ENCODE measurements around the gene PLEKHM2. TPM values are rescaled to one million over a fixed set of nuclear protein-coding genes. Genes with fewer than 3 reads are reported as not detected.

PLEKHM2 gene
- polyA plus RNA-seq, 1 donor (not counting 4 experiments of a cell fraction or from before 2014, with no cell fraction given), result 30.0 TPM

- FAIRE-seq, result no peak
- no peaks in the 10 kb centered on the region for H3K9me3 ChIP-seq (ENCODE audit: control insufficient read depth, low read depth, low read length)
- DNase-seq (ENCODE audit: low read depth, low spot score), result no peak
- H3K79me2 ChIP-seq (ENCODE audit: control insufficient read depth, insufficient read depth, low read length), result no peaks in the 10 kb centered on the region
- no peak overlapping the region for H3K9ac ChIP-seq (ENCODE audit: control insufficient read depth, extremely low read depth, insufficient read depth, low read length)
- no peak overlapping the region for H2AFZ ChIP-seq (ENCODE audit: control insufficient read depth, low read length)
- no peak for TF ChIP-seq CTCF (optimal IDR thresholded peaks at IDR 0.05 in 1 of 3, IDR thresholded peaks at IDR 0.05 in 1 of 3, conservative IDR thresholded peaks at IDR 0.05 in 1 of 3; ENCODE audit: extremely low read depth in 1 of 3, insufficient read depth in 2 of 3, low read length in 3 of 3)
- no peak for TF ChIP-seq EZH2 (IDR thresholded peaks at IDR 0.05; ENCODE audit: low read length)
- no peaks in the 10 kb centered on the region for H4K20me1 ChIP-seq (ENCODE audit: control insufficient read depth, extremely low read depth, insufficient read depth, low read length)
- no peak overlapping the region for H3K4me2 ChIP-seq (ENCODE audit: control insufficient read depth, extremely low read depth, insufficient read depth, low read depth, low read length)
- no peaks in the 10 kb centered on the region for H3K27me3 ChIP-seq (ENCODE audit: control insufficient read depth, extremely low read depth, insufficient read depth, low read length)
- no peaks in the 10 kb centered on the region for H3K9me1 ChIP-seq (ENCODE audit: control insufficient read depth, extremely low read depth, insufficient read depth, low read length)
- dilution Hi-C loops (cut with MboI; ENCODE audit: extremely low pct_ligation_motif_present, low sequenced_read_pairs), result no loop called here
- no peak overlapping the region for H3K27ac ChIP-seq (ENCODE audit: control insufficient read depth, insufficient read depth, low read length)
- no peak overlapping the region for H3K4me3 ChIP-seq (ENCODE audit: control insufficient read depth in 2 of 3, extremely low read depth in 1 of 3, insufficient read depth in 2 of 3, low read depth in 1 of 3, low read length in 3 of 3)
- peaks cover 0 to 2% of the 10 kb centered on the region in 2 experiments for H3K36me3 ChIP-seq (ENCODE audit: control insufficient read depth in 2 of 2, extremely low read depth in 1 of 2, insufficient read depth in 2 of 2, low read length in 2 of 2)
- H3K4me1 ChIP-seq (ENCODE audit: control insufficient read depth, extremely low read depth, insufficient read depth, low read length), result no peaks in the 10 kb centered on the region
Measured at GRCh38 chr1:15667362-15667761, 16.8 kb upstream of the PLEKHM2 start.

- H3K4me1 ChIP-seq (ENCODE audit: control insufficient read depth, extremely low read depth, insufficient read depth, low read length), result no peaks in the 10 kb centered on the region
- H3K27ac ChIP-seq (ENCODE audit: control insufficient read depth, insufficient read depth, low read length), result no peak overlapping the region
- H3K9me1 ChIP-seq (ENCODE audit: control insufficient read depth, extremely low read depth, insufficient read depth, low read length), result no peaks in the 10 kb centered on the region
- H3K27me3 ChIP-seq (ENCODE audit: control insufficient read depth, extremely low read depth, insufficient read depth, low read length), result no peaks in the 10 kb centered on the region
- no peak overlapping the region for H3K4me3 ChIP-seq (ENCODE audit: control insufficient read depth in 2 of 3, extremely low read depth in 1 of 3, insufficient read depth in 2 of 3, low read depth in 1 of 3, low read length in 3 of 3)
- peaks cover 0 to 2% of the 10 kb centered on the region in 2 experiments for H3K36me3 ChIP-seq (ENCODE audit: control insufficient read depth in 2 of 2, extremely low read depth in 1 of 2, insufficient read depth in 2 of 2, low read length in 2 of 2)
- H3K79me2 ChIP-seq (ENCODE audit: control insufficient read depth, insufficient read depth, low read length), result no peaks in the 10 kb centered on the region
- dilution Hi-C loops (cut with MboI; ENCODE audit: extremely low pct_ligation_motif_present, low sequenced_read_pairs), result no loop called here
- FAIRE-seq (peak; percentile 48), DNase-seq (ENCODE audit: low read depth, low spot score) (no peak)
- TF ChIP-seq EZH2 (IDR thresholded peaks at IDR 0.05; ENCODE audit: low read length) (no peak), CTCF (optimal IDR thresholded peaks at IDR 0.05 in 1 of 3, IDR thresholded peaks at IDR 0.05 in 1 of 3, conservative IDR thresholded peaks at IDR 0.05 in 1 of 3; ENCODE audit: extremely low read depth in 1 of 3, insufficient read depth in 2 of 3, low read length in 3 of 3) (no peak)
- H4K20me1 ChIP-seq (ENCODE audit: control insufficient read depth, extremely low read depth, insufficient read depth, low read length), result no peaks in the 10 kb centered on the region
- H2AFZ ChIP-seq (ENCODE audit: control insufficient read depth, low read length), result no peak overlapping the region
- H3K4me2 ChIP-seq (ENCODE audit: control insufficient read depth, extremely low read depth, insufficient read depth, low read depth, low read length), result no peak overlapping the region
- no peaks in the 10 kb centered on the region for H3K9me3 ChIP-seq (ENCODE audit: control insufficient read depth, low read depth, low read length)
- H3K9ac ChIP-seq (ENCODE audit: control insufficient read depth, extremely low read depth, insufficient read depth, low read length), result no peak overlapping the region
Measured at GRCh38 chr1:15668089-15668754, 15.9 kb upstream of the PLEKHM2 start.

All from keratinocyte (primary cell).